Stimulated activated CD8-positive, alpha-beta memory T cell treated with anti-CD3 and anti-CD28 coated beads, Interleukin-4, amount 100 ng/mL, for 48 hours (primary cell): Measurements from ENCODE around the gene DNAI4.
A peak's percentile ranks its signal among the peaks of the same experiment; 100 is the strongest.
"Not testable (repeated sequence)": the region's sequence is repeated elsewhere in the genome, so short reads cannot be mapped to it uniquely, and the experiment has no call there.

Source experiments
- DNase-seq: peaks from one replicate; pipeline ENCODE4 v3.0.0-alpha.2; 2020

DNAI4 gene

GRCh38 chr1:66924756-66925557 lies at the start of gene DNAI4, which contains the start of gene MIER1:
Gene DNAI4, minus strand, starts transcription at chr1:66924856. Its CDS starts 25 bp downstream, at chr1:66924831.
Gene MIER1, plus strand, starts transcription at chr1:66924990. Its CDS starts 39 bp downstream, at chr1:66925029.
- DNase-seq = peak; percentile 97

GRCh38 chr1:66968574-66968973 lies 43.9 kb upstream of the DNAI4 start:
- DNase-seq = no peak

- DNase-seq = not testable (repeated sequence)
These were observed 41.7 kb upstream of the DNAI4 start for GRCh38 chr1:66966188-66966873.

- DNase-seq = no peak
These were observed 33.3 kb upstream of the DNAI4 start for GRCh38 chr1:66957938-66958337.

GRCh38 chr1:66954208-66954607 lies 29.6 kb upstream of the DNAI4 start:
- no peak for DNase-seq

GRCh38 chr1:66951513-66951912 lies 26.9 kb upstream of the DNAI4 start:
- DNase-seq = no peak

- no peak for DNase-seq
These were observed 22.6 kb upstream of the DNAI4 start for GRCh38 chr1:66947267-66947666.

GRCh38 chr1:66945316-66945715 lies 20.7 kb upstream of the DNAI4 start:
- DNase-seq = no peak

- DNase-seq = no peak
These were observed 19.9 kb upstream of the DNAI4 start for GRCh38 chr1:66944330-66945274.

- no peak for DNase-seq
These were observed 18.8 kb upstream of the DNAI4 start for GRCh38 chr1:66943361-66943969.

- DNase-seq = no peak
These were observed 16.3 kb upstream of the DNAI4 start for GRCh38 chr1:66940981-66941380.

- no peak for DNase-seq
These were observed 14.0 kb upstream of the DNAI4 start for GRCh38 chr1:66938613-66939012.

- no peak for DNase-seq
These were observed 13.0 kb upstream of the DNAI4 start for GRCh38 chr1:66937529-66938234.

GRCh38 chr1:66933887-66934700 lies 9.4 kb upstream of the DNAI4 start:
- no peak for DNase-seq

- DNase-seq = no peak
These were observed 7.6 kb upstream of the DNAI4 start for GRCh38 chr1:66932291-66932690.

- DNase-seq = no peak
These were observed 6.9 kb upstream of the DNAI4 start for GRCh38 chr1:66931590-66931989.

GRCh38 chr1:66930823-66931174 lies 6.1 kb upstream of the DNAI4 start:
- no peak for DNase-seq

GRCh38 chr1:66929999-66930822 lies 5.6 kb upstream of the DNAI4 start:
- peak; percentile 95 for DNase-seq

GRCh38 chr1:66929691-66929998 lies 5.0 kb upstream of the DNAI4 start:
- DNase-seq = no peak

- no peak for DNase-seq
These were observed 4.6 kb upstream of the DNAI4 start for GRCh38 chr1:66929146-66929688.
